ENCODE measurements around the gene ACSBG1. TPM values are rescaled to one million over a fixed set of nuclear protein-coding genes. Genes with fewer than 3 reads are reported as not detected.

ACSBG1 gene
- total RNA-seq, 2 experiments from 2014 or later, result 0.30 to 0.41 TPM

- Histone ChIP-seq H3K9me2 (ENCODE audit: insufficient read depth, low read length) (no peaks in the 10 kb centered on the region), H4K20me1 (ENCODE audit: insufficient read depth, low read length) (no peaks in the 10 kb centered on the region), H3K4me3 (ENCODE audit: low read depth, low read length, poor library complexity, severe bottlenecking) (no peak overlapping the region), H3K79me2 (ENCODE audit: insufficient read depth, low read depth, low read length) (no peaks in the 10 kb centered on the region), H2AFZ (ENCODE audit: low read length) (no peak overlapping the region), H3K4me2 (ENCODE audit: low read length) (no peak overlapping the region), H3K36me3 (ENCODE audit: insufficient read depth, low read length) (no peaks in the 10 kb centered on the region), H3K4me1 (ENCODE audit: insufficient read depth, low read length, poor library complexity, severe bottlenecking) (no peaks in the 10 kb centered on the region), H3K27ac (ENCODE audit: low read depth, low read length, poor library complexity, severe bottlenecking) (no peak overlapping the region), H3K9me3 (ENCODE audit: low read length) (no peaks in the 10 kb centered on the region)
- POLR2A ChIA-PET, result interaction anchor here (1.6 kb wide), 1 partner anchor 21 kb away, joined by 3 read pairs; no protein-coding TSS in a partner anchor
- no TSS peak for BruUV-seq (replicated peaks)
- no peak for TF ChIP-seq CTCF (conservative IDR thresholded peaks at IDR 0.05; ENCODE audit: low read length)
- no peak for TF ChIP-seq EZH2phosphoT487 (IDR thresholded peaks at IDR 0.05; ENCODE audit: borderline replicate concordance, low read depth, low read length)
- DNase-seq (ENCODE audit: low spot score), result no peak
- intact Hi-C loops (cut with micrococcal nuclease; ENCODE audit: unreplicated experiment), result no loop called here
- CTCF ChIA-PET (ENCODE audit: unreplicated experiment), result no interaction called here
Measured at GRCh38 chr15:78223396-78224022, 10.9 kb downstream of the ACSBG1 start.

GRCh38 chr15:78222745-78223395 is 11.5 kb downstream of the ACSBG1 start:
- Histone ChIP-seq H3K9me2 (ENCODE audit: insufficient read depth, low read length) (no peaks in the 10 kb centered on the region), H4K20me1 (ENCODE audit: insufficient read depth, low read length) (no peaks in the 10 kb centered on the region), H3K4me1 (ENCODE audit: insufficient read depth, low read length, poor library complexity, severe bottlenecking) (no peaks in the 10 kb centered on the region), H3K27ac (ENCODE audit: low read depth, low read length, poor library complexity, severe bottlenecking) (no peak overlapping the region), H3K36me3 (ENCODE audit: insufficient read depth, low read length) (no peaks in the 10 kb centered on the region), H3K9me3 (ENCODE audit: low read length) (no peaks in the 10 kb centered on the region), H3K4me3 (ENCODE audit: low read depth, low read length, poor library complexity, severe bottlenecking) (no peak overlapping the region), H3K79me2 (ENCODE audit: insufficient read depth, low read depth, low read length) (no peaks in the 10 kb centered on the region), H2AFZ (ENCODE audit: low read length) (no peak overlapping the region), H3K4me2 (ENCODE audit: low read length) (no peak overlapping the region)
- ChIA-PET POLR2A (interaction anchor here (1.6 kb wide), 1 partner anchor 21 kb away, joined by 3 read pairs; no protein-coding TSS in a partner anchor), CTCF (ENCODE audit: unreplicated experiment) (no interaction called here)
- intact Hi-C loops (cut with micrococcal nuclease; ENCODE audit: unreplicated experiment), result no loop called here
- DNase-seq (ENCODE audit: low spot score), result no peak
- no TSS peak for BruUV-seq (replicated peaks)
- TF ChIP-seq CTCF (conservative IDR thresholded peaks at IDR 0.05; ENCODE audit: low read length) (no peak), EZH2phosphoT487 (IDR thresholded peaks at IDR 0.05; ENCODE audit: borderline replicate concordance, low read depth, low read length) (no peak)

- POLR2A ChIA-PET, result no interaction called here
- H3K79me2 ChIP-seq (ENCODE audit: insufficient read depth, low read depth, low read length), result no peaks in the 10 kb centered on the region
- no peaks in the 10 kb centered on the region for H4K20me1 ChIP-seq (ENCODE audit: insufficient read depth, low read length)
- no peaks in the 10 kb centered on the region for H3K9me2 ChIP-seq (ENCODE audit: insufficient read depth, low read length)
- intact Hi-C loops (cut with micrococcal nuclease; ENCODE audit: unreplicated experiment), result no loop called here
- H3K36me3 ChIP-seq (ENCODE audit: insufficient read depth, low read length), result no peaks in the 10 kb centered on the region
- no peak overlapping the region for H2AFZ ChIP-seq (ENCODE audit: low read length)
- TF ChIP-seq CTCF (conservative IDR thresholded peaks at IDR 0.05; ENCODE audit: low read length) (no peak), EZH2phosphoT487 (IDR thresholded peaks at IDR 0.05; ENCODE audit: borderline replicate concordance, low read depth, low read length) (no peak)
- CTCF ChIA-PET (ENCODE audit: unreplicated experiment), result no interaction called here
- H3K4me2 ChIP-seq (ENCODE audit: low read length), result no peak overlapping the region
- H3K4me1 ChIP-seq (ENCODE audit: insufficient read depth, low read length, poor library complexity, severe bottlenecking), result no peaks in the 10 kb centered on the region
- no peaks in the 10 kb centered on the region for H3K9me3 ChIP-seq (ENCODE audit: low read length)
- no peak overlapping the region for H3K27ac ChIP-seq (ENCODE audit: low read depth, low read length, poor library complexity, severe bottlenecking)
- no peak for DNase-seq (ENCODE audit: low spot score)
- BruUV-seq (replicated peaks), result no TSS peak
- H3K4me3 ChIP-seq (ENCODE audit: low read depth, low read length, poor library complexity, severe bottlenecking), result no peak overlapping the region
Measured at GRCh38 chr15:78220713-78221112, 13.7 kb downstream of the ACSBG1 start.

Measured in OCI-LY7 (cell line).